Measurements from ENCODE around the gene DDX54.

DDX54 gene

DNA sequence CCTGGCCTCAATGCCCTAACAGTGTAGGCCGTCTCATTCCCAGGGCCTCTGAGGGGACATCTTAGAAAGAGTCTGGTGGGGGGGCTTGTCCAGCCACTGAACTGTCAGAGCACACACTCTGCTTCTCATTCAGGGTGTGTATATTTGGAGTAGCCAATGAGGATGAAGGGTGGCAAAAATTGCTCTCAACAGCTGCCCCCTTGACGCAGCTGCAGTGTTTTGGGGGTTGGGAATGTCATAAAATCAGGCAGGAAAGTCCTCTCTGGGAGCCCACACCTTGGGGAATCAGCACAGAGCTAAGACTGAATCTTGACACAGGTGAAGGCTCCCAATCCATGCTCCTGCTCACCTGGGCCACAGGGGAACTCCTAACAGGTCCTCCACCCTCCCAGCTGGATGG, 51.2 kb downstream of the DDX54 start:
- TF ChIP-seq, protein P1, sequence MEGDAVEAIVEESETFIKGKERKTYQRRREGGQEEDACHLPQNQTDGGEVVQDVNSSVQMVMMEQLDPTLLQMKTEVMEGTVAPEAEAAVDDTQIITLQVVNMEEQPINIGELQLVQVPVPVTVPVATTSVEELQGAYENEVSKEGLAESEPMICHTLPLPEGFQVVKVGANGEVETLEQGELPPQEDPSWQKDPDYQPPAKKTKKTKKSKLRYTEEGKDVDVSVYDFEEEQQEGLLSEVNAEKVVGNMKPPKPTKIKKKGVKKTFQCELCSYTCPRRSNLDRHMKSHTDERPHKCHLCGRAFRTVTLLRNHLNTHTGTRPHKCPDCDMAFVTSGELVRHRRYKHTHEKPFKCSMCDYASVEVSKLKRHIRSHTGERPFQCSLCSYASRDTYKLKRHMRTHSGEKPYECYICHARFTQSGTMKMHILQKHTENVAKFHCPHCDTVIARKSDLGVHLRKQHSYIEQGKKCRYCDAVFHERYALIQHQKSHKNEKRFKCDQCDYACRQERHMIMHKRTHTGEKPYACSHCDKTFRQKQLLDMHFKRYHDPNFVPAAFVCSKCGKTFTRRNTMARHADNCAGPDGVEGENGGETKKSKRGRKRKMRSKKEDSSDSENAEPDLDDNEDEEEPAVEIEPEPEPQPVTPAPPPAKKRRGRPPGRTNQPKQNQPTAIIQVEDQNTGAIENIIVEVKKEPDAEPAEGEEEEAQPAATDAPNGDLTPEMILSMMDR (IDR thresholded peaks at IDR 0.05; ENCODE audit: insufficient read depth, low read depth, low read length, missing control alignments) = no peak
- H3K4me3 ChIP-seq (ENCODE audit: low read length) = no peak overlapping the region
- no peak for DNase-seq (ENCODE audit: low read depth)

DNA sequence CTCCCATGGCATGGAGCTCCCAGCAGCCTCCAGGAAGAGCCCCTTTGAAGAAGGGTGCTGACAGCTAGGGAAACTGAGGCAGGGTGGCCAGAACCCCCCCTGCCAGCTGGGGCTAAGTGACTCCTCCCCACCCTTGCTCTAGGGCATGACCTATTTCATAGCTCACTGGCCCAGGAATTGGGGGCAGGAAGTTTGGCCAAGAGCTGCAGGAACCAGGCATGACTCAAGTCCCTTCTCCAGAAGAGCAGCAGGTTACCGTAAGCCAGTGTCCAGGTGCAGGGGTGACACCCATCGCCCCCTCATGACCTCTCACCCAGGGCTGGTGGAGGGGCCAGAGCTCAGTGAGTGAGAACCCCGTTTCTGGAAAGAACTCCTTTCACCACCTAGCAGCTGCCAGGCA, 51.6 kb downstream of the DDX54 start:
- no peak for DNase-seq (ENCODE audit: low read depth)
- H3K4me3 ChIP-seq (ENCODE audit: low read length) = no peak overlapping the region
- TF ChIP-seq, protein P1 (IDR thresholded peaks at IDR 0.05; ENCODE audit: insufficient read depth, low read depth, low read length, missing control alignments) = no peak

DNA sequence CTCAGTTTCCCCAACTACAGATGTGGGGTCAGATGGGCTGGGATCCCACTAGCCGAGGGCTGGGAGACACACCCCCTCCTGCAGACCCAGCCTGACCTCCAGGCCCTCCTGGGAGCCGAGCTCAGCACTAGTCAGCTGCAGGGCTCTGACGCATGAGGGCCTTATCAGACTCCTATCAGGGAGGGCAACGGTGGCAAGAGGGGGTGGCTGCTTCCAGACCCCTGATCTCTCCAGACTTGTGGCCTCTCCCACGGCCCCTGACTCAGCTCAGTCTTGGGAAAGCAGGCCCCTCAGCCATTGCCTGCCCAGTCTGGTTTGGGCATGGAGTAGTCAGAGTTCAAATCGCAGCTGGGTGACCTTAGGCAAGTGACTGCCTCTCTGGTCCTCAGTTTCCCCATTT, 52.2 kb downstream of the DDX54 start:
- H3K4me3 ChIP-seq (ENCODE audit: low read length) = no peak overlapping the region
- no peak for DNase-seq (ENCODE audit: low read depth)
- TF ChIP-seq, protein P1 (IDR thresholded peaks at IDR 0.05; ENCODE audit: insufficient read depth, low read depth, low read length, missing control alignments) = no peak

DNA sequence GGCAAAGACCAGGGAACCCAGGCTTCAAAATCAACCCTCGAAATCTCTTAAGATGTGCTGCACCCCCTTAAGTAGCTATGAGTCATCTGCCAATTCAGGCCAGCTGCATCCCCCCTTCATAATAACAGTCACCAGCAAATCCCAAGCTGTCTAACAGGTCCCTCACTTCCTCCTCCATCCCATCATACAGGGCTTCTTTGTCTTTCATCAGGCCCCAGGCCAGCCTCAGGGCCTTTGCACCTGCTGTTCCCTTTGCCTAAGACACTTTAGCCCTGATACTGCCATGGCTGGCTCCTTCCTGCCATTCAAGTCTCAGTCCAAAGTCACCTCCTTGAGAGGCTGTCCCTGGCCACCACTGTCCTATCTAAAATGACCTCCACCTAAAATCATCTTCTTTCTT, 53.7 kb downstream of the DDX54 start:
- TF ChIP-seq, protein P1 (IDR thresholded peaks at IDR 0.05; ENCODE audit: insufficient read depth, low read depth, low read length, missing control alignments) = no peak
- H3K4me3 ChIP-seq (ENCODE audit: low read length) = no peak overlapping the region

DNA sequence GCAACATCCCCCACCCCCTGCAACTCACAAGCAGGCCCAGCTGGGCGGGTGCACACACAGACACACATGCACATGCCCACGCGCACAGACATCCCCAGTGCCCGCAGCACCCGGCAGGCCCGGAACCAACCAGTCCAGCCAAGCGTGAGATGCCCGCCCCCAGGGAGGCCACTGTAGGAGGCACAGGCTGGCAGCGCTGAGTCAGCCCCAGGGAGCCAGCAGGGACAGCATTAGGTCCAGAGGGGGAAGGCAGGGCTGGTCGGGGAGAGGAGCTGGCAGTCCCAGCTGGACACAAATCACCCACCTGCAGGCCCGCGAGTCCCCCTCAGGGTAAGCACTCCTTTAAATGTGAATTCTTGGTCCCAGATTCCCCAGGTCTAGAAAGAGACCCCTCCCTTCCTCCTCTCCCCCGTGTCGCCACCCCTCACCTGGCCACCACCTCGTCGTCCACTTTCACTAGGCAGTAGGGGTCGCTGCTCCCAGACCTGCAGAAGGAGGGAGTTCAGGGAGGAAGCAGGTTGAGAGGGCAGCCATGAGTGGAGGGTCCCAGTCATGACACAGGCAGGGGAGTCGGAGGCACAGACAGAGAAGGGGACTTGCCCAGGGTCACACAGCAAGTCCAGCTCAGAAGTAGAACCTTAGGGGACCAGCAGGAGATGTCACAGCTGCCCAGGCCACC, 54.7 kb downstream of the DDX54 start:
- TF ChIP-seq, protein P1 (IDR thresholded peaks at IDR 0.05; ENCODE audit: insufficient read depth, low read depth, low read length, missing control alignments) = no peak
- peak; percentile 45 for DNase-seq (ENCODE audit: low read depth)
- no peak overlapping the region for H3K4me3 ChIP-seq (ENCODE audit: low read length)

More for the DNA sequence above, 53.7 kb downstream of the DDX54 start:
- DNase-seq (ENCODE audit: low read depth) = no peak

DNA sequence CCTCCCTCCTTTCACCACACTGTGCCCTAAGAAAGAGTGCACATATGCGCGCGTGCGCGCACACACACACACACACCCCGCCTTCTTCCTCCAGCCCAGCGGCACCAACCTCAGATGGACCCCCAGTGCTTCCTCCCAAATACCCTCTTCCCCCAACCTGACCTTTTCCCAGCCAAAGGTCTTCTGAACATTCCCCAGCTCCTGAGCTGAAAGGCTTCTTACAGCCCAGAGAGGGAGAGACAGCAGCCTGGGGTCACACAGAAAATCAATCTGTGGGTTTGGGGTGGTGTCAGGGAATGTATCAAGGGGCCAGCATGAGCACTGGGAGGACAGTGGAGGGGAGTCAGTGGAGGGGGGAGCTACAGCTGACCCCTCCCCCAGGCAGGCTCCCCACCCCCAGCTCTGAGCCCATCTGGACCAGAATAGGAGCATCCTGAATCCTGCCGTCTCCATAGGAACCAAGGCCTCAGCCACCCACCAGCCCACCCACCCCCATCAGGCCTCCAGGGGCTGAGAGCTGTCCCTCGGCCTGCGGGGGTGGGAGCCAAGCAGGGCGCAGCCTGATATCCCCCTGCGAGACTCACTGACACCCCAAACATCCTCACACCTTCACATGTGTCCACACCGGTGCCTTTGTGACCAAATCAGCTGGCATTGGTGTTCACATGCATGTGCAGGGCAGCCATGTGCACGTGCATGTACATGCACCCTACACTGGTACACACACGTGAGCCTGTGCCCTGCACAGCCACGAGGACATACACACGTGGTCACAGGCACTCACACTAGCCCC, 55.4 kb downstream of the DDX54 start:
- no peak for DNase-seq (ENCODE audit: low read depth)
- no peak overlapping the region for H3K4me3 ChIP-seq (ENCODE audit: low read length)
- TF ChIP-seq, protein P1 (IDR thresholded peaks at IDR 0.05; ENCODE audit: insufficient read depth, low read depth, low read length, missing control alignments) = no peak

Measured in epithelial cell of esophagus (primary cell).